ENCODE data around the gene NEURL1B.
"Not testable (repeated sequence)": the region's sequence is repeated elsewhere in the genome, so short reads cannot be mapped to it uniquely, and the experiment has no call there.

NEURL1B gene

GRCh38 chr5:172640822-172641358, at the start of gene NEURL1B:
Gene NEURL1B, plus strand, starts transcription at chr5:172641263. Its CDS starts 144 bp downstream, at chr5:172641407.
- no peak for DNase-seq

GRCh38 chr5:172591636-172592035, 49.4 kb upstream of the NEURL1B start:
- DNase-seq = no peak

- DNase-seq = no peak
Measured at GRCh38 chr5:172592881-172593280, 48.2 kb upstream of the NEURL1B start.

- no peak for DNase-seq
Measured at GRCh38 chr5:172593306-172593705, 47.8 kb upstream of the NEURL1B start.

- no peak for DNase-seq
Measured at GRCh38 chr5:172593721-172594235, 47.3 kb upstream of the NEURL1B start.

GRCh38 chr5:172594431-172594830, 46.6 kb upstream of the NEURL1B start:
- DNase-seq = no peak

GRCh38 chr5:172594867-172595466, 46.1 kb upstream of the NEURL1B start:
- DNase-seq = no peak

- DNase-seq = no peak
Measured at GRCh38 chr5:172595596-172596455, 45.2 kb upstream of the NEURL1B start.

- no peak for DNase-seq
Measured at GRCh38 chr5:172596638-172597231, 44.3 kb upstream of the NEURL1B start.

GRCh38 chr5:172597755-172598155, 43.3 kb upstream of the NEURL1B start:
- DNase-seq = no peak

GRCh38 chr5:172598251-172599203, 42.5 kb upstream of the NEURL1B start:
- DNase-seq = no peak

- no peak for DNase-seq
Measured at GRCh38 chr5:172599204-172599567, 41.9 kb upstream of the NEURL1B start.

GRCh38 chr5:172600571-172600970, 40.5 kb upstream of the NEURL1B start:
- no peak for DNase-seq

GRCh38 chr5:172601576-172601975, 39.5 kb upstream of the NEURL1B start:
- not testable (repeated sequence) for DNase-seq

- no peak for DNase-seq
Measured at GRCh38 chr5:172602783-172603231, 38.3 kb upstream of the NEURL1B start.

GRCh38 chr5:172603251-172603806, 37.7 kb upstream of the NEURL1B start:
- no peak for DNase-seq

- no peak for DNase-seq
Measured at GRCh38 chr5:172605466-172605865, 35.6 kb upstream of the NEURL1B start.

GRCh38 chr5:172606156-172606785, 34.8 kb upstream of the NEURL1B start:
- DNase-seq = no peak

GRCh38 chr5:172607213-172607793, 33.8 kb upstream of the NEURL1B start:
- DNase-seq = no peak

- no peak for DNase-seq
Measured at GRCh38 chr5:172608773-172609172, 32.3 kb upstream of the NEURL1B start.

GRCh38 chr5:172610643-172611042, 30.4 kb upstream of the NEURL1B start:
- no peak for DNase-seq

Data from SIG-M5 (cell line).